Keratinocyte (primary cell): Measurements from ENCODE around the gene DYNC1I1. TPM values are rescaled to one million over a fixed set of nuclear protein-coding genes. Genes with fewer than 3 reads are reported as not detected.

ENCODE experiments used
- DNase-seq: peaks from one replicate; pipeline ENCODE4 v3.0.0-alpha.2; 2011; ENCODE audit warnings: low read depth, missing footprints, low spot score
- FAIRE-seq: peaks from 2 replicates; lab custom pipeline; 2011; peaks lifted over from hg19 to GRCh38; lab: Jason Lieb, UNC
- H2AFZ ChIP-seq: 2 replicates; pipeline ENCODE4 v1.6.0; 2012; ENCODE audit warnings: low read length, control low read depth, inconsistent platforms; ENCODE audit not compliant: control insufficient read depth
- H3K27ac ChIP-seq: 2 replicates; pipeline ENCODE4 v1.5.1; 2011; ENCODE audit warnings: low read length; ENCODE audit not compliant: control insufficient read depth, insufficient read depth
- H3K27me3 ChIP-seq: 3 replicates; pipeline ENCODE4 v1.6.0; 2011; ENCODE audit warnings: low read length; ENCODE audit not compliant: control insufficient read depth, insufficient read depth; ENCODE audit errors: extremely low read depth
- H3K36me3 ChIP-seq, 2 experiments: 2 replicates in 1 of 2; 3 replicates in 1 of 2; pipeline ENCODE4 v1.5.1; 2011; ENCODE audit warnings: low read length in 2 of 2, mild to moderate bottlenecking in 1 of 2; ENCODE audit not compliant: control insufficient read depth in 2 of 2, insufficient read depth in 2 of 2; ENCODE audit errors: extremely low read depth in 1 of 2
- H3K4me1 ChIP-seq: 3 replicates; pipeline ENCODE4 v1.5.1; 2011; ENCODE audit warnings: low read length; ENCODE audit not compliant: control insufficient read depth, insufficient read depth; ENCODE audit errors: extremely low read depth
- H3K4me2 ChIP-seq: 3 replicates; pipeline ENCODE4 v1.6.0; 2011; ENCODE audit warnings: low read depth, low read length; ENCODE audit not compliant: control insufficient read depth, insufficient read depth; ENCODE audit errors: extremely low read depth
- H3K4me3 ChIP-seq, 3 experiments: fragments of 200-600 bp in 1 of 3; sonication (generic) in 1 of 3; 2 replicates in 2 of 3; 3 replicates in 1 of 3; pipeline ENCODE4 v1.5.1; 2011 to 2016; ENCODE audit warnings: low read length in 3 of 3, mild to moderate bottlenecking in 3 of 3, control low read depth in 2 of 3, inconsistent platforms in 1 of 3, low read depth in 1 of 3, mixed read lengths in 1 of 3, mixed run types in 1 of 3, moderate library complexity in 1 of 3; ENCODE audit not compliant: control insufficient read depth in 2 of 3, insufficient read depth in 2 of 3; ENCODE audit errors: extremely low read depth in 1 of 3
- H3K79me2 ChIP-seq: 2 replicates; pipeline ENCODE4 v1.6.0; 2012; ENCODE audit warnings: low read length; ENCODE audit not compliant: control insufficient read depth, insufficient read depth
- H3K9ac ChIP-seq: 3 replicates; pipeline ENCODE4 v1.6.0; 2011; ENCODE audit warnings: low read length; ENCODE audit not compliant: control insufficient read depth, insufficient read depth; ENCODE audit errors: extremely low read depth
- H3K9me1 ChIP-seq: 3 replicates; pipeline ENCODE4 v1.6.0; 2011; ENCODE audit warnings: low read length; ENCODE audit not compliant: control insufficient read depth, insufficient read depth; ENCODE audit errors: extremely low read depth
- H3K9me3 ChIP-seq: 2 replicates; pipeline ENCODE4 v1.5.1; 2012; ENCODE audit warnings: low read depth, low read length; ENCODE audit not compliant: control insufficient read depth
- H4K20me1 ChIP-seq: 3 replicates; pipeline ENCODE4 v1.6.0; 2011; ENCODE audit warnings: low read length; ENCODE audit not compliant: control insufficient read depth, insufficient read depth; ENCODE audit errors: extremely low read depth
- CTCF ChIP-seq, 3 experiments: IDR thresholded peaks in 1 of 3; conservative IDR thresholded peaks in 1 of 3; optimal IDR thresholded peaks in 1 of 3; 2 replicates in 2 of 3; 3 replicates in 1 of 3; pipeline versions ENCODE3 to v1.5.1; 2011; ENCODE audit warnings: low read length in 3 of 3, mild to moderate bottlenecking in 3 of 3, moderate library complexity in 2 of 3, control low read depth in 1 of 3, inconsistent platforms in 1 of 3; ENCODE audit not compliant: insufficient read depth in 2 of 3; ENCODE audit errors: extremely low read depth in 1 of 3
- EZH2 ChIP-seq: IDR thresholded peaks from one replicate; pipeline ENCODE4 v1.6.1; 2012; ENCODE audit warnings: inconsistent platforms, mild to moderate bottlenecking, low read length, moderate library complexity
- dilution Hi-C: fragments of 300-500 bp; cut with MboI; formaldehyde crosslinking; loops from one replicate; pipeline ENCODE4 v1.7.0; 2020; ENCODE audit warnings: low sequenced_read_pairs; ENCODE audit not compliant: extremely low pct_ligation_motif_present
- polyA plus RNA-seq, 5 experiments: library from polyadenylated mRNA; depleted of rRNA in 3 of 5; stranded (reverse) in 3 of 5; stranded (forward) in 1 of 5; unstranded in 1 of 5; fragments of >200 nt; gene quantifications; 1 replicate in 1 of 5; 2 replicates in 3 of 5; 3 replicates in 1 of 5; pipeline versions ENCODE4 v1.2.1 to v1.2.3, GENCODE V29; 2011 to 2012; ENCODE audit warnings: missing spikeins in 2 of 5, low read depth in 1 of 5, low replicate concordance in 1 of 5

The DYNC1I1 gene
- polyA plus RNA-seq, 1 donor (not counting 4 experiments of a cell fraction or from before 2014, with no cell fraction given) = 0.10 TPM

GRCh38 chr7:95798401-95798930 is 26.1 kb downstream of the DYNC1I1 start:
- no peaks in the 10 kb centered on the region for H3K36me3 ChIP-seq
- dilution Hi-C loops = no loop called here
- no peaks in the 10 kb centered on the region for H3K27me3 ChIP-seq
- no peak overlapping the region for H2AFZ ChIP-seq
- no peaks in the 10 kb centered on the region for H4K20me1 ChIP-seq
- no peaks in the 10 kb centered on the region for H3K4me1 ChIP-seq
- DNase-seq = no peak
- no peak overlapping the region for H3K4me2 ChIP-seq
- H3K27ac ChIP-seq = no peak overlapping the region
- FAIRE-seq = no peak
- no peak for TF ChIP-seq EZH2
- TF ChIP-seq CTCF (optimal IDR thresholded peaks at IDR 0.05 in 1 of 3, IDR thresholded peaks at IDR 0.05 in 1 of 3, conservative IDR thresholded peaks at IDR 0.05 in 1 of 3; ENCODE audit: extremely low read depth in 1 of 3, insufficient read depth in 2 of 3, low read length in 3 of 3) = no peak
- no peaks in the 10 kb centered on the region for H3K9me3 ChIP-seq
- no peak overlapping the region for H3K9ac ChIP-seq
- H3K9me1 ChIP-seq = no peaks in the 10 kb centered on the region
- H3K79me2 ChIP-seq = no peaks in the 10 kb centered on the region
- no peak overlapping the region for H3K4me3 ChIP-seq

GRCh38 chr7:95800787-95801186 is 28.4 kb downstream of the DYNC1I1 start:
- no peaks in the 10 kb centered on the region for H3K27me3 ChIP-seq
- no peak overlapping the region for H3K9ac ChIP-seq
- no peak overlapping the region for H2AFZ ChIP-seq
- no peaks in the 10 kb centered on the region for H3K79me2 ChIP-seq
- TF ChIP-seq EZH2 = no peak
- TF ChIP-seq CTCF (optimal IDR thresholded peaks at IDR 0.05 in 1 of 3, IDR thresholded peaks at IDR 0.05 in 1 of 3, conservative IDR thresholded peaks at IDR 0.05 in 1 of 3; ENCODE audit: extremely low read depth in 1 of 3, insufficient read depth in 2 of 3, low read length in 3 of 3) = no peak
- H3K4me2 ChIP-seq = no peak overlapping the region
- no peak overlapping the region for H3K4me3 ChIP-seq
- H3K4me1 ChIP-seq = no peaks in the 10 kb centered on the region
- dilution Hi-C loops = no loop called here
- no peaks in the 10 kb centered on the region for H3K9me1 ChIP-seq
- FAIRE-seq = no peak
- DNase-seq = no peak
- no peaks in the 10 kb centered on the region for H3K9me3 ChIP-seq
- no peaks in the 10 kb centered on the region for H3K36me3 ChIP-seq
- no peaks in the 10 kb centered on the region for H4K20me1 ChIP-seq
- no peak overlapping the region for H3K27ac ChIP-seq
